ENCODE data around the gene TOP1.

Gene TOP1

GRCh38 chr20:41137614-41138474 lies 109.2 kb downstream of the TOP1 start:
- TF ChIP-seq CTCF (IDR thresholded peaks at IDR 0.05; ENCODE audit: low read depth, low read length, missing control alignments) = no peak
- peak overlapping the region; percentile 74 for H3K4me3 ChIP-seq (replicated peaks; ENCODE audit: low read depth, low read length)
- no peak for DNase-seq (ENCODE audit: extremely low read depth, low read depth)

- no peak for TF ChIP-seq CTCF (IDR thresholded peaks at IDR 0.05; ENCODE audit: low read depth, low read length, missing control alignments)
- no peak for DNase-seq (ENCODE audit: extremely low read depth, low read depth)
- H3K4me3 ChIP-seq (replicated peaks; ENCODE audit: low read depth, low read length) = peak overlapping the region; percentile 74
Observed at GRCh38 chr20:41138475-41139226, 110.0 kb downstream of the TOP1 start.

DNA sequence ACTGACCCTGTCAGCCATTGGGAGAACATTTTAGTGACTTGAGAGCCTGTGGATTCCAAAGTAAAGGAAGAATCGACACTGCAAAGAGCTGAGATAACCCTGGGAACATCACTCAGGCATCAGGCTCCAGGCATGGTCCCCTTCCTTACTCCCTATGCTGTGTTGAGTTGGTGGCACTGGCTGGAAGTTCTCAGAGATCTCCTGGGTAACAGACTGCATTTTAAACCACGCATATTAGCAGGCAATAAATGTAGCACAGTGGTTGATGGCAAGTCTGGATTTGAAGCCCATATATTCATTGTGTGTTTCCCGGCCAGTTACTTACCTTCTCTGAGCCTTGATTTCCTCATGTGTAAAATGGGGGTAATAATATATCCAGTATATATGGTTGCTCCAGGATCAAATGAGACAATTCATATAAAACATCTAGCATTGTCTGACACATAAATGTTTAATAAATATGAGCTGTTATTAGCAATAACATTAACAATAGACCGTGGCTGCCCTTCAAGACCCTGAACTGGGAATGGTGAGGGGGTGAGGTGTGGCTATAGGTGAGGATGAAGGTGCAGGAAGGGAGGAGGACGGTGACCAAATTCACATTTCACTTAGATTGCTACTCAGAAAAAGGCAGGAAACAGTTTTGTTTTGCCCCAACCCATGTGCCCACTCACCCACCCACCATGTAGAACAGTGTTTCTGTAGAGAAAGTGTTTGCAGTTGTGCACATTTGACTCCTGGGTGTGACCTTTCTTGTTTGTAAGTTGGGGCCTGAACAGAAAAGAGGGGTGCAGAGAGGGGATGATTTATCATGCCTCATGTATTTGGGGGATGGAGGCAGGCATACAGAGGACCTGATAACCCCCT lies 110.8 kb downstream of the TOP1 start:
- no peak for TF ChIP-seq CTCF (IDR thresholded peaks at IDR 0.05; ENCODE audit: low read depth, low read length, missing control alignments)
- H3K4me3 ChIP-seq (replicated peaks; ENCODE audit: low read depth, low read length) = peak overlapping the region; percentile 74
- no peak for DNase-seq (ENCODE audit: extremely low read depth, low read depth)

DNA sequence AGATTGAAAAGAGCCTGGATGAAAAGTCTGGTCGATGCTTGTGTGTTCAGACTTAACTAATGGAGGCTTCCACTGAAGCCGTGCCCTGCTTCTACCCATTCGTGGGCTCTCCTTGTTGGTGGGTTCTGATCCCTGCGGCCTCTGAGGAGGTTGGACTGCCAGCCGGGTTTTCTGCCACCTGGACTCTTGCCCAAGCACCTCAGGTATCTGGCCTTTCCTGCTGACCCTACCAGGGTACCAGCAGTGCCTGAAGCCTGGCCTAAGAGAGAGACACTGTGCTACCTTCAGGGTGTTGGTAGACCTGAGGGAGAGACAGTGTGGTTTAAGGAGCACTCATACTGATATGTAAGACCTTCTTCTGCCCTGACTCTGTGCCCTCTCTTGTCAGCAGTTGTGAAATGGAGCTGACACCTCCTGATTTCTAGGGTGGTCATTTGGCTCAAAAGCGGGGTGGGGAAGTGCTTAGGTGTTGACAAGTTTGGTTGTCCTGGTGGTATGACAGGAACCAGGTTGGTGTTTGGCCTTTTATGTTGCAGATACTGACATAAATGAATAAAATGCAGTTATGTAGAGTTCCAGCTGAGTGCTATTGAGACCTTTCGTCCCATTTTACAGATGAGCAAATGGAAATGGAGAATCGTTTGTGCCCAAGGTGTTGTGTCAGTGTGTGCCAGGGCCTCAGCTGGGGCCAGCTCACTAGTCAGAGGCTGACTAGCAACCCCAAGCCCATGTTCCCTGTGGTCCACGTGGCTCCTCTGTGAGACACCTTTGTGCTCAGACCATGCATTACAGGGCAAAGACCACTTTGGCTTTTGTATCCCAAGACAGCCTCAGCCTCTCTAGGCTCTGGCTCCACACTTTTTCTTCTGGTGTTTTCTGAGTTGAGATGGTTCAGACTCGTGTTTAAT lies 111.9 kb downstream of the TOP1 start:
- no peak for DNase-seq (ENCODE audit: extremely low read depth, low read depth)
- TF ChIP-seq CTCF (IDR thresholded peaks at IDR 0.05; ENCODE audit: low read depth, low read length, missing control alignments) = no peak
- peak overlapping the region; percentile 74; the same call in 1 of the 2 replicates for H3K4me3 ChIP-seq (replicated peaks; ENCODE audit: low read depth, low read length)

DNA sequence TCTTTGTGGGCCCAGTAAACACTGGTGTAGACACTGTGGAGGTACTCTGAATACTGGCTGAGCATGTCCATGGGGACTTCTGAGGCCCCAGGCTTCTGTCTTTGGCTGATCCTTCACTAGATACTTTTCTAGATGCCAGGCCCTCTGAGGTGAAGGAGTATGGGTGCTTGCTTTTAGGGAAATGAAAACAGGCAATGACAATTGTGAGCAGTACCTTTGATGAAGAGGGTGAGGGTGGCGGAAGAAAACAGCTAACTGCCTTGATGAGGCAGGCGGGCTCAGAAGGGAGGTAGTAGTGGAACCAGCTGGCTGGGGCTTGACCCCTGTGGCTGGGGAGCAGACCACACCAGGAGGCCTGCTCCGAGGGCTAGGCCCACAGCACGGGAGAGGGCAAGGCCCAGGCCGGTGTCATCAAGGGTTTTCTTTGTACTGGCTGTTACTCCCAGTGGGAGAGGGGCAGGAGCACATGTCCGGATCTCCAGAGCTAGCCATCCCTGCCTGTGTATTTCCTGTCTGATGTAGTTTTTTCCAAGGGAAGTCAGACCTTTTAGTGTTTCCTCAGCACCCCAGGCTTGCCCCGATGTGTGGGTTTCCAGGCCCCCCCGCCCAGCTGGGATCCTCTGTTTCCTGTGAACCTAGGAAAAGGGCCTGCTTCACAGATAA lies 112.7 kb downstream of the TOP1 start:
- TF ChIP-seq CTCF (IDR thresholded peaks at IDR 0.05; ENCODE audit: low read depth, low read length, missing control alignments) = no peak
- no peak for DNase-seq (ENCODE audit: extremely low read depth, low read depth)

More for the DNA sequence above, 112.7 kb downstream of the TOP1 start:
- H3K4me3 ChIP-seq (replicated peaks; ENCODE audit: low read depth, low read length) = no peak overlapping the region
